GOT3 (cell line): ENCODE measurements around the gene NTNG2.

Experiments
- DNase-seq: peaks from one replicate; lab custom pipeline; 2025; ENCODE audit warnings: mixed read lengths; lab: John Stamatoyannopoulos, UW

The NTNG2 gene

GRCh38 chr9:132235894-132236661 lies 74.2 kb downstream of the NTNG2 start:
- DNase-seq, result peak; percentile 18

- DNase-seq, result no peak
Measured at GRCh38 chr9:132236662-132237311, 74.9 kb downstream of the NTNG2 start.

- no peak for DNase-seq
Measured at GRCh38 chr9:132237481-132237880, 75.6 kb downstream of the NTNG2 start.

GRCh38 chr9:132238026-132238972 lies 76.4 kb downstream of the NTNG2 start:
- DNase-seq, result no peak

GRCh38 chr9:132238992-132239391 lies 77.1 kb downstream of the NTNG2 start:
- no peak for DNase-seq

- DNase-seq, result no peak
Measured at GRCh38 chr9:132239518-132239917, 77.7 kb downstream of the NTNG2 start.

- no peak for DNase-seq
Measured at GRCh38 chr9:132239999-132240840, 78.4 kb downstream of the NTNG2 start.

GRCh38 chr9:132240841-132241482 lies 79.1 kb downstream of the NTNG2 start:
- DNase-seq, result peak; percentile 42

- DNase-seq, result no peak
Measured at GRCh38 chr9:132241483-132241839, 79.6 kb downstream of the NTNG2 start.

GRCh38 chr9:132241840-132242620 lies 80.2 kb downstream of the NTNG2 start:
- DNase-seq, result no peak

GRCh38 chr9:132242621-132243155 lies 80.8 kb downstream of the NTNG2 start:
- no peak for DNase-seq

GRCh38 chr9:132243156-132244074 lies 81.6 kb downstream of the NTNG2 start:
- no peak for DNase-seq

- DNase-seq, result no peak
Measured at GRCh38 chr9:132244582-132245455, 83.0 kb downstream of the NTNG2 start.

GRCh38 chr9:132245465-132245864 lies 83.6 kb downstream of the NTNG2 start:
- no peak for DNase-seq

GRCh38 chr9:132247942-132248341 lies 86.1 kb downstream of the NTNG2 start:
- DNase-seq, result no peak

GRCh38 chr9:132249123-132249522 lies 87.3 kb downstream of the NTNG2 start:
- no peak for DNase-seq

GRCh38 chr9:132249690-132250089 lies 87.8 kb downstream of the NTNG2 start:
- DNase-seq, result no peak
